Activated CD4-positive, CD25-positive, alpha-beta regulatory T cell (primary cell): Measurements from ENCODE around the gene FGF13.

Source experiments
- DNase-seq, 4 experiments: peaks; one replicate each; lab custom pipeline; 2025; lab: John Stamatoyannopoulos, UW

Gene FGF13

GRCh38 chrX:138664016-138664415 is 47.5 kb downstream of the FGF13 start:
- DNase-seq, result no peak

DNA sequence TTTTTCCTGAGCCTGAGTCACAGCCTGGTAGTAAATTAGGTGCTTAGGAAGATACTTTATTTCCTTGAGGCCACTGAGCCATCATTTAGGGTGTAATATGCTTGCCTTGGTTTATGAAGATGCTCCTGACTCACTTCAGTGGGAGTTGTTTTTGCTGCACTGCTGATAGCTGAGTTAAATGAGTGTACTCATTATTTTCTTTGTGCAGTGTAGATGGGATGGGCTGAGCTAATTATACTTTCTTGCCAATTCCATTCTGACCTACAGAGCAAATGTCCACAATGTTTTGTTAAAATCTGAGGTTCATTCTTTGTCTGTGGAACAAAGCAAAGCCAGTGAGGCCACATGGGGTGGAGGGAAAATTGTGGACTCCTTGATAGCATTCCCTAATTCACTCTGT is 60.0 kb downstream of the FGF13 start:
- no peak for DNase-seq

- no peak for DNase-seq
Observed at GRCh38 chrX:138648568-138648967, 62.9 kb downstream of the FGF13 start.

GRCh38 chrX:138638996-138639395 is 72.5 kb downstream of the FGF13 start:
- no peak for DNase-seq
